Erythroblast (primary cell): ENCODE measurements around the gene CIROP.

Source experiments
- DNase-seq, 2 experiments: peaks; one replicate each; lab custom pipeline; 2025; lab: John Stamatoyannopoulos, UW
- GATA1 ChIP-seq: IDR thresholded peaks from 2 replicates; pipeline ENCODE4 v1.6.1; 2011; ENCODE audit warnings: low read depth, mild to moderate bottlenecking, control low read depth, low read length, moderate library complexity
- POLR2A ChIP-seq: IDR thresholded peaks from 2 replicates; pipeline ENCODE4 v1.6.1; 2011; ENCODE audit warnings: mild to moderate bottlenecking, low read length

The CIROP gene

GRCh38 chr14:23056145-23056955 lies 48.4 kb downstream of the CIROP start:
- no peak for TF ChIP-seq POLR2A
- TF ChIP-seq GATA1, result no peak

DNA sequence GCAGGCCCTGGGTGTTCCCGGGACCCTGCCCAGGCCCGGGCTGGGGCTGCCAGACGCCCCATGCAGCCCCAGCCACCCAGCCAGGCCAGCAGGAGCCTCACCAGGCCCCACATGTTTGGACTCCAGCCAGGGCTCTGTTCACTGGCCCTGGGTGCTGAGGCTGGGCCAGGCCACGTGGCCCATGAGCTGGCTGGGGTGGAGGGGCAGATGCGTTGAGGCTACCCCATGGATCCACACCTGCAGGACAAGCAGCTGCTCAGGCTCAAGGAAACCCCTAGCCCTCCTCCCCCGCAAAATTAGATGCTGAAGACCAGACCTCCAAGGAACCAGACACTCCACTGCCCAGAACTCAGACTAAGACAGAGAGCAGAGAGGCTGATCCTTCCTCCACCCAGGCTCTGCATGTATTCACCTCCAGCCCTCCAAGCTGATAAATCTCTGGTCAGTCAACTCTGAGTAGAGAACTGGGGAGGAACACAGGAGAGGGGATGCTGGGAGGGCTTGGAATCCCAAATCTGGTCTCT lies 49.1 kb downstream of the CIROP start:
- TF ChIP-seq GATA1, result no peak
- no peak for TF ChIP-seq POLR2A
- no peak for DNase-seq

More at GRCh38 chr14:23056145-23056955, 48.4 kb downstream of the CIROP start:
- DNase-seq, result no peak

GRCh38 chr14:23055147-23055550 lies 49.6 kb downstream of the CIROP start:
- no peak for TF ChIP-seq GATA1
- no peak for TF ChIP-seq POLR2A

GRCh38 chr14:23054000-23054811 lies 50.6 kb downstream of the CIROP start:
- DNase-seq, result no peak
- TF ChIP-seq GATA1, result no peak
- no peak for TF ChIP-seq POLR2A

More at GRCh38 chr14:23055147-23055550, 49.6 kb downstream of the CIROP start:
- DNase-seq, result no peak

DNA sequence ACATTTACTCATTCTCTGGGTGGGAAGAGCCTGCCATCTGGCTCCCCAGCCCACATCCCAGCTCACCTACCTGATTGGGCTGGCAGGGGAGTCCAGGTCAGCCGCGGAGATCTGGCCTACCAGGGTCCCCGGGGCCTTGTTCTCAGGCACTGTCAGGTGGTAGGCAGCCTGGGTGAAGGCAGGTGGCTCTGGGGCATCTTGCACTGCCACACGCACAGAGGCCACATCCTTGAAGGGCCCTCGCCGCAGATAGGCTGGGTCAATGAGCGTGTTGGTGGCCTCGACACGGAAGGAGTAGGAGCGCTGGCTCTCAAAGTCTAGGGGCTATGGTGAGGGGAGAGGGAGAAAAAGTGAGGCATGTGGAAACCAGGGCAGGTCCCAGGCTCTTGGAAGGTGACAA lies 51.4 kb downstream of the CIROP start:
- DNase-seq, result no peak

DNA sequence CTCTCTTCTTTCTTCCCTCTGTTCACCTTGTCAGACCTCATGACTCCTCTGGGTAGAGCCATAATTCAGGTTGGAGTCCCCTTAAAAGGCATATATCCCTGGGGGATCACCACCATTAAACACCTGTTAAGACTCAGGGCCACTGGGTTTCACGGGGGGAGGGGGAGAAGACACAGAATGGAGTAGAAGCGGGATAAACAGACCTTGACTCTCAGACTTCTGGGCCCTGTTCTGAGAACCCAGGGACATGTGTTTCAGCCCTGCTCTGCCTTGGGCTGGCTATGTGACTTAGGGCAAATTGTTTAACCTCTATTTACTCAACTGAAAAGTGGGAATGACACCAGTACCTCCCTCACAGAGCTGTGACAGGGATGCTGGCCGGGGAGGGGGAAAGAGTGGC lies 52.1 kb downstream of the CIROP start:
- TF ChIP-seq POLR2A, result no peak
- TF ChIP-seq GATA1, result no peak
- DNase-seq, result no peak

More for the DNA sequence above, 51.4 kb downstream of the CIROP start:
- TF ChIP-seq POLR2A (no peak), GATA1 (no peak)

GRCh38 chr14:23052182-23052623 lies 52.6 kb downstream of the CIROP start:
- no peak for TF ChIP-seq POLR2A
- no peak for TF ChIP-seq GATA1

DNA sequence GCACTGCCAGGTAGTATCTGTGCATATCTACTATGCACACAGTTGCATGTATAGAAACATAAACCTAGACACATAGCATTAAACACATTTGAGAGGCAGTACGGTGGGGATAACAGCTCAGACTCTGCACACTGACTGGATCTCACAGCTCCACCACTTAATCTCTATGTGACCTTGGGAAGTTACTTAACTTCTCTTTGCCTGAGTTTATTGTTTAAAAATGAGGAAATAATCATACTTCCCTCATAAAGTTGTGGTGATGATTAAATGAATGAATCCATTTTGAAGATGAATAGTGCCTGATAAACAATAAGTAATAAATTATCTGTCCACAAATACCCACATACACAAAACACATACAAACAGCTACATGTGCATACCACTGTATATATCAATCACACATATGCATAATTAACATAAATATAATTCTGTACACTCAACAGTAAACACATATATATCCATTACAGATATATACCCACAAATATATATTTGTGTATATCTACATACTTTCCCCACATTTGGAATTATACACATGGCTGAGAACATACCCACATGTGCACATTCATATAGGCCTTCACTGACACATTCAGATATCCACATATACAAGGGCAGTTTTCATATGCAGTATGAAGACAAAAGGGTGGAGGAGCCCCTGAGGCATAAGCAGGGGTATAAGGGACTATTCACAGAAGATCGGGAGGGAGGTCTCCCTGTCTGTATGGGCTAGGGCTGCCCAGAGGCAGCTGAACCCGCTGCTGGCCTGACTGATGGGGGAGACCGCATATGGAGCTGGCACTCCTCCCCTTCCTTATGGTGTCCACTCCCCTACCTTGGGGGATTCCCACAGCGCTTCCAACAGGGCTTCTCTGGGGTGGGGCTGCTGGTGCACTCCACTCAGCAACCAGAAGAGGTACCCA lies 53.4 kb downstream of the CIROP start:
- TF ChIP-seq POLR2A (no peak), GATA1 (no peak)
- DNase-seq, result no peak

More at GRCh38 chr14:23052182-23052623, 52.6 kb downstream of the CIROP start:
- no peak for DNase-seq
